NCI-H1417 treated with DMSO at 0.1 percent for 48 hours (cell line): ENCODE results near the gene TECR.
A peak's percentile ranks its signal among the peaks of the same experiment; 100 is the strongest.
"Not testable (repeated sequence)": the region's sequence is repeated elsewhere in the genome, so short reads cannot be mapped to it uniquely, and the experiment has no call there.

ENCODE experiments used
- DNase-seq: peaks from one replicate; lab custom pipeline; 2025; lab: John Stamatoyannopoulos, UW

Gene TECR

DNA sequence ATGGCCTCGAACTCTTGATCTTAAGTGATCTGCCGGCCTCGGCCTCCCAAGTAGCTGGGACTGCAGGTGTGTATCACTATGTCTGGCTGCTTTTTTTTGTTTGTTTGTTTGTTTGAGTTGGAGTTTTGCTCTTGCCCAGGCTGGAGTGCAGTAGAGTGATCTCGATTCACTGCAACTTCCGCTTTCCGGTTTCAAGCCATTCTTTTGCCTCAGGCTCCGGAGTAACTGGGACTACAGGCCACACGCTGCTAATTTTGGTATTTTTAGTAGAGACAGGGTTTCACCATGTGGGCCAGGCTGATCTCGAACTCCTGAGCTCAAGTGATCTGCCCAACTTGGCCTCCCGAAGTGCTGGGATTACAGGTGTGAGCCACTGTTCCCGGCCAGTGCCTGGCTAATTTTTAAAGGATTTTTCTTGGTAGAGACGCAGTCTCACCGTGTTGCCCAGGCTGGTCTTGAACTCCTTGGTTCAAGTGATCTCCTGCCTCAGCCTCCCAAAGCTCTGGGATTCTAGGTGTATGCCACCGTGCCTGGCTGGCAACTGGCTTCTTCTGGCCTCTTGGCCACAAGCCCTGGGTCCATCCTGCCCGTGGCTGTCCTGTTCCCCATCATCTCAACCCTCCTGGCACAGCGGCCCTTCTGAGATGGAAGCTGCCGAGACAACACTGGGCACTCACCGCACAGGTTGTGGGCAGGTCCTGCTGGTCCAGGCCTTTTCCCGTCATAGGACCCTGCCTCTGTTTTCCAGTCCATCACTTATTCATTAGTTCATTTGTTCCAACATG lies 11.5 kb downstream of the TECR start:
- no peak for DNase-seq

GRCh38 chr19:14541979-14542378 lies 12.6 kb downstream of the TECR start:
- not testable (repeated sequence) for DNase-seq

- no peak for DNase-seq
Observed at GRCh38 chr19:14542711-14543328, 13.4 kb downstream of the TECR start.

DNA sequence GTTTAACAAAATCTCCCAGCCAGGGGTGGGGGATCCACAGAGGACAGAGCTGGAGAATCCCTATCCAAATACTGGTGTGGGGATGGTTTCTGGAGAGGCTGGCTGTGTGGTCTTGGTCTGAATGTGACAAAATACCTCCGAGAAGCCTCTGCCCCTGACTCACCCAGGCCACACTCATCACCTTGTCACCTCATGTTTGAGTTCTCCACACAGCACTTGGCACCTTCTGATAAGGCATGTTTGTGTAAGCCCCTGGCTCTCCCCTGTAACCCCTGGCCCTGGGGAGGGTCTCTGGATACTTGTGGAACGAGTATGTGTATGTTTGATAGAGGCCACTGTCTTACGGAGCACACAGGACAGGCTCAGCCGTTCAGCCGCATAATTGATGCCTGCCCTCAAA lies 14.7 kb downstream of the TECR start:
- no peak for DNase-seq

- peak; percentile 82 for DNase-seq
Observed at GRCh38 chr19:14544977-14545715, 15.8 kb downstream of the TECR start.

- no peak for DNase-seq
Observed at GRCh38 chr19:14545716-14546082, 16.3 kb downstream of the TECR start.

- DNase-seq, result no peak
Observed at GRCh38 chr19:14550201-14550754, 20.9 kb downstream of the TECR start.

DNA sequence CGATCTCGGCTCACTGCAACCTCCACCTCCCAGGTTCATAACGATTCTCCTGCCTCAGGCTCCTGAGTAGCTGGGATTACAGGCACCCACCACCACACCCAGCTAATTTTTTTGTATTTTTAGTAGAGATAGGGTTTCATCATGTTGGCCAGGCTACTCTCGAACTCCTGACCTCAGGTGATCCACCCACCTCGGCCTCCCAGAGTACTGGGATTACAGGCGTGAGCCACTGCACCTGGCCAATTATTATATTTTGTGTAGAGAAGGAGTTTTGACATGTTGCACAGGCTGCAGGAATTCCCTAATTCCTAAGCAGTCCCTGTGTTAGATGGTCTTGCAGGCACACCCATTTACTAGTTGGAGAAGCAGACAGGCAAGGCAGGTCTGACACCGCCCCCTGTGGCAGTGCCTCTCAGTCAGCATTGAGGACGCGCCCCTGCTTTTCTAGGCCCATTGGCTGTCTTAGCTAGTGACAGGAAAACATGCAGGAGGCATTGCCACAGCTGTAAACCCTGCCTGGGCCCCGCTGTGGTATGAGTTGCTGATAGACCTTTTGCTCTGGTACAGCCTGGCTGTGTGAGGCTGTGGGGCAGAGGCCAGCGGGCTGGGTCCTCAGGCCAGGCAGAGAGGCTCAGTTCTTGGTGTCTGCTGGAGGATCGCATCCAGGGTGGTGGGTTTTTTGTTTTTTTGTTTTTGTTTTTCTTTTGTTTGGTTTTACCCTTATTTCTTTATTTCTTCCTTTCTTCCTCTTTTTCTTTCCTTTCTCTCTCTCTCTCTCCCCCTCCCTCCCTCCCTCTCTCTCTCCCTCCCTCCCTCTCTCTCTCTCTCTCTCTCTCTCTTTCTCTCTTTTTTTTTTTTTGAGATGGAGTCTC lies 22.0 kb downstream of the TECR start:
- not testable (repeated sequence) for DNase-seq

GRCh38 chr19:14552006-14552360 lies 22.6 kb downstream of the TECR start:
- DNase-seq, result not testable (repeated sequence)

DNA sequence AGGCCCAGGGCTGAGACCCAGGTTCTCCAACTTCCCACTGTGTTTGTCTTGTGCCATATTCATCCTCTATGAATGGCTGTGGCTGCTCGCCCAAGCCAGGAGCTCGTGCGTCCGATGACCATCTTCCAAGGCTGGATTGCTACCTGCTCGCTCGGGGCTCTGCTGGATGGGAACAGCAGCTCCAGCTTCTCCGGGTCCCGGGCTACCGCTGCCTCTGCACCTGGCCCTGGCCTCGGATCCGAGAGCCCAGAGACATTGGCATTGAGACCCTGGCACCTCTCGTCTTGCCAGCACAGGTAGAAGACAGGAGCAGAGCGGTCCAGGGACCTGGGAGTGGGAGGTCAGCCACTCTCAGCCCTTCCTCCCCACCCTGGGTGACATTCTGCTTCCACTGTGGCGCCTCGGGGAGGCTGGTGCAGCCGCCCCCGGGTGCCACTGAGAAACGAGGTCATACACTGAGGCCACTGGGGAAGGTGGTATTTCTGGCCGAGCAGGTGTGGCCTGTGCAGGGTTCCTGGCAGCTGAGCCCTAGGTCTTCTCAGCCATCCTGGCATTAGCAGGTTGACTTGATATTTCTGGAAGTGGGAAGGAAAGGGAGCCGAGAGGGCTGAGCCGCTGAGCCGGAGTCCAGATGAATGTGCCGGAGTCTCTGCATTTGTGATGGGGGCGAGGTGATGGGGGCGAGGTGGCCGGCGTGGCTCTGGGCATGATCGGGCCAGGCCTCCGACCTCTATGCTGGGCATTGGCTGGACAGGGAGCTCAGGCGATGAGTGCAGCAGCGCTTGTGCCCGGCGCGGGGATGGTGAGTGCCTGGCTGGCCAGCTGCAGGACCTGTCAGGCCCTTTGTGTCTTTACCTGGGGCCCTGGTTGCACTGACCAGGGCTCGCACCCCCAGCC lies 23.9 kb downstream of the TECR start:
- DNase-seq, result no peak

GRCh38 chr19:14553939-14554243 lies 24.5 kb downstream of the TECR start:
- DNase-seq, result no peak

- no peak for DNase-seq
Observed at GRCh38 chr19:14554382-14554812, 25.0 kb downstream of the TECR start.

- no peak for DNase-seq
Observed at GRCh38 chr19:14555918-14556661, 26.7 kb downstream of the TECR start.

DNA sequence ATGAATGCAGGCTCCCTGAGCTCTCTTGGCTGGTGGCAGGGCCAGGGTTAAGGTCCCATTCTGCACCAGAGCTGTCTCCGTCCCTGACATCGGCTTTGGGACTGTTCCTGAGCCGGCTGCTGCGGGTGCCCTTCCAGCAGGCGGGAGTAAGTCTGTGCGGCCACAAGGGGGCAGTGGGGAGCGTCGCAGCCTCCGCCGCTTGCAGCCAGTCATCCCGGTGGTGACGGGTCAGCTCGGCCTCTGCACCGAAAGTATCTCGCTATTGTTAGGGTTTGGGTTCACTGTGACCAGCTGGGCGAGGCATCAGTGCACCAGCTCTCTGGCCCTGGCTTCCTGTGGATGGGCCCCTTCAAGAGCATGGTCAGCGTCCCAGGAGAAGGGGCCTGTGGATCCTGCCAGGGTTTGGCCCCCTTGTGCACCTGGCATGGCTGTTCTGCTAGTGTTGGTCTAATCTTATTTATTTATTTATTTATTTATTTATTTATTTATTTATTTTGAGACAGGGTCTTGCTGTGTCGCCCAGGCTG lies 27.3 kb downstream of the TECR start:
- DNase-seq, result no peak

- no peak for DNase-seq
Observed at GRCh38 chr19:14558370-14559066, 29.1 kb downstream of the TECR start.

GRCh38 chr19:14559916-14560775 lies 30.8 kb downstream of the TECR start:
- DNase-seq, result no peak

- DNase-seq, result no peak
Observed at GRCh38 chr19:14560776-14561108, 31.3 kb downstream of the TECR start.

DNA sequence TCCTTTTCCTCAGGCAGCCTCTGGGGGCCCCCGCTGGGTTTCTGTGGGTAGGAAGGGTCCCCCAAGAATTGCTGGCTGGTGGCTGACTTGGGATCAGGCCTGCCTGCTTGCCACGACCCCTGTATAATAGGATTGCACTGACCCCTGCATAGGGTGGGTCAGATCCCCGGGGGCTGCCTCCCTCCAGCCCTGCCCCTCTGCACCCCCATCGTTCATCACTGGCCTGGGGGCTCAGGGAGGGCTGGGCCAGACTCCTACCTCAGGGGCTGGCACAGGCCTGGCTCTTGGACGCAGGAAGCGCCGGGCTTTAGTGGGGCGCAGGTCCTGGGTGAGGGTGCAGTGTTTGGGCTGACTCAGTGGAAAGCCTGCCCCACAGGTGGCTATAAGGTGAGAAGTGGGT lies 31.9 kb downstream of the TECR start:
- no peak for DNase-seq
